Sigmoid colon (tissue), 4 donors: ENCODE measurements around the gene MPST.

ENCODE experiments used
- CTCF ChIP-seq, 4 experiments: fragments of 450-650 bp in 3 of 4; fragments of 200-600 bp in 1 of 4; IDR thresholded peaks; one replicate each; pipeline ENCODE4 v1.5.1; 2016 to 2019; ENCODE audit warnings: antibody characterized with exemption in 4 of 4, mild to moderate bottlenecking in 3 of 4, moderate library complexity in 2 of 4
- EP300 ChIP-seq, 4 donors: sonication (generic); formaldehyde crosslinking; IDR thresholded peaks; one replicate each; pipeline ENCODE4 v1.6.1; 2017; ENCODE audit warnings: antibody characterized with exemption in 4 of 4
- POLR2A ChIP-seq, 2 donors: fragments of 450-650 bp; IDR thresholded peaks; one replicate each; pipeline ENCODE4 v1.6.1; 2016; ENCODE audit warnings: antibody characterized with exemption in 2 of 2, mild to moderate bottlenecking in 2 of 2, moderate library complexity in 2 of 2

GRCh38 chr22:37045958-37046357 is 26.4 kb downstream of the MPST start:
- TF ChIP-seq CTCF (IDR thresholded peaks at IDR 0.05) (no peak), POLR2A (IDR thresholded peaks at IDR 0.05) (no peak), EP300 (IDR thresholded peaks at IDR 0.05) (no peak)
